Kidney (tissue), 14 donors: ENCODE measurements around the gene SNTG2. TPM values are rescaled to one million over a fixed set of nuclear protein-coding genes. Genes with fewer than 3 reads are reported as not detected.

Experiments used
- DNase-seq, 5 donors: peaks; one replicate each; pipeline ENCODE4 v3.0.0-alpha.2; 2013 to 2020
- FAIRE-seq: peaks from 2 replicates; lab custom pipeline; 2012; peaks lifted over from hg19 to GRCh38; lab: Jason Lieb, UNC
- H3K27ac ChIP-seq, 2 donors: one replicate each; pipeline ENCODE4 v1.7.0; 2013; ENCODE audit warnings: low read depth in 2 of 2, low read length in 2 of 2, inconsistent platforms in 1 of 2
- H3K27me3 ChIP-seq: one replicate; pipeline ENCODE4 v1.7.1; 2013; ENCODE audit warnings: low read length, inconsistent platforms; ENCODE audit not compliant: control insufficient read depth, insufficient read depth
- H3K36me3 ChIP-seq, 3 donors: one replicate each; pipeline versions ENCODE4 v1.7.0 to v1.7.1; 2013; ENCODE audit warnings: low read length in 3 of 3, control low read depth in 1 of 3, inconsistent platforms in 1 of 3; ENCODE audit not compliant: insufficient read depth in 3 of 3, control insufficient read depth in 2 of 3
- H3K4me1 ChIP-seq, 3 donors: one replicate each; pipeline versions ENCODE4 v1.7.0 to v1.7.1; 2013; ENCODE audit warnings: low read length in 3 of 3, inconsistent platforms in 1 of 3, low read depth in 1 of 3; ENCODE audit not compliant: control insufficient read depth in 2 of 3, insufficient read depth in 2 of 3
- H3K4me3 ChIP-seq, 3 donors: one replicate each; pipeline versions ENCODE4 v1.7.0 to v1.8.1; 2013; ENCODE audit warnings: low read length in 3 of 3, control low read depth in 1 of 3, inconsistent platforms in 1 of 3
- H3K9ac ChIP-seq, 3 donors: one replicate each; pipeline versions ENCODE4 v1.7.0 to v1.7.1; 2013; ENCODE audit warnings: low read length in 3 of 3, control low read depth in 1 of 3, inconsistent platforms in 1 of 3
- H3K9me3 ChIP-seq, 3 donors: one replicate each; pipeline versions ENCODE4 v1.7.0 to v1.7.1; 2013; ENCODE audit warnings: low read length in 3 of 3, control low read depth in 1 of 3, inconsistent platforms in 1 of 3; ENCODE audit not compliant: control insufficient read depth in 2 of 3, insufficient read depth in 1 of 3
- intact Hi-C: fragments of 100-400 bp; cut with DNase I; formaldehyde crosslinking; loops from one replicate; pipeline ENCODE4 v1.11.1; 2022
- polyA plus RNA-seq: library from polyadenylated mRNA; stranded (reverse); fragments of 350-450 nt; fragmentation: Illumina TruSeq; extraction: RNeasy Lipid Tissue Mini Kit (QIAGEN cat#74804); gene quantifications from one replicate; pipeline ENCODE4 v1.2.3, GENCODE V29; 2014; ENCODE audit warnings: low read depth, low replicate concordance; ENCODE audit not compliant: insufficient read depth
- total RNA-seq: library from RNA; stranded (reverse); fragmentation: NEBNext Ultra II Directional; extraction: Animal tissue kit (Norgen Biotek cat#: 25700); gene quantifications from one replicate; pipeline ENCODE4 v1.2.1, GENCODE V29; 2021
- TF ChIP-seq, protein P1 (sequence below): IDR thresholded peaks from 3 replicates; pipeline ENCODE4 v1.5.1; 2012; ENCODE audit warnings: mild to moderate bottlenecking, moderate library complexity, borderline replicate concordance; ENCODE audit not compliant: insufficient read depth; ENCODE audit errors: extremely low read depth
- donor health status: control.
- donor health status: control.
- donor health status: control.
- donor health status: control.
- donor health status: control.
- donor health status: DM: yes; HTN: yes; CAD: no.
- donor health status: Normal renal cell carcinoma (clear cell type).

The SNTG2 gene
- total and polyA plus RNA-seq, 2 donors from 2014 or later, result 2.2 TPM; not detected in 1

DNA sequence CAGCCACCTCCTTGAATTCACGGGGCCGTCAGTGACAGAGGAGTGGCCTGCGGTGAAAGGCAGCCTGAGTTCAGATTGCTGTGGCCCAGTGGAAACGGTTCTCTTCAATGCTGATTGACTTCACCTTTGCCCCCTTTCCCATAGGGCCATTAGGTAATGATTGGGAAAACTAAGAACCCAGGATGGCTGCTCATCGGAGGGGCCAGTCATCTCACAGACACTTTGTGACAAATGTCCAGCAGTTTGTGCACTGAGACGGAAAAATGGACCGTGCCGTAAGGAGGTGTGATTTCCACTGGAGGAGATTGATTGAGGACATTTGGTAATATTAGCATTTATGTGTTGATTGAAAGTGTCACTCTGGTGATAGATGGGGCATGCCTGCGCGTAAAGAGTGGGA lies 402.9 kb downstream of the SNTG2 start:
- no peak overlapping the region for H3K9ac ChIP-seq
- intact Hi-C loops, result no loop called here

DNA sequence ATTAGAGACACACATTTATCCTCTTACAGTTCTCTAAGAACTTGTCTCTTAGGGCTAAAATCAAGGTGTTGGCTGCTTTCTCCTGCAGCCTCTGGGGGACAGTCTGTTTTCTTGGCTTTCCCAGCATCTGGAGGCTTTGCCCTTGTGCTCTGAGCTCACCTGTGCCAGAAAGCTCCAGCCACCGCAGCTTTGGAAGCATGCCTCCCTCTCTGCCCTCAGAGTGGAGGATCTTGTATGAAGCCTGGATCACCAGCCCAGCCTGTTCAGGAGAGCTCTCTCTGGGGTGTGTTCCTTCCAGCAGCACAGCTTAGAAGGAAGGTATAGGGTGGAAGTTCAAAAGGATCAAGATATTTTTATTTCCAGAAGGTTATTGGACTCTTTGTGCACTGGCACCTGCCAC lies 409.5 kb downstream of the SNTG2 start:
- H3K4me1 ChIP-seq, result no peaks in the 10 kb centered on the region
- no peaks in the 10 kb centered on the region for H3K27me3 ChIP-seq
- no peak overlapping the region for H3K27ac ChIP-seq
- H3K4me3 ChIP-seq, result no peak overlapping the region
- H3K9ac ChIP-seq, result no peak overlapping the region
- intact Hi-C loops, result no loop called here
- DNase-seq, result no peak
- H3K9me3 ChIP-seq, result no peaks in the 10 kb centered on the region
- TF ChIP-seq, protein P1, sequence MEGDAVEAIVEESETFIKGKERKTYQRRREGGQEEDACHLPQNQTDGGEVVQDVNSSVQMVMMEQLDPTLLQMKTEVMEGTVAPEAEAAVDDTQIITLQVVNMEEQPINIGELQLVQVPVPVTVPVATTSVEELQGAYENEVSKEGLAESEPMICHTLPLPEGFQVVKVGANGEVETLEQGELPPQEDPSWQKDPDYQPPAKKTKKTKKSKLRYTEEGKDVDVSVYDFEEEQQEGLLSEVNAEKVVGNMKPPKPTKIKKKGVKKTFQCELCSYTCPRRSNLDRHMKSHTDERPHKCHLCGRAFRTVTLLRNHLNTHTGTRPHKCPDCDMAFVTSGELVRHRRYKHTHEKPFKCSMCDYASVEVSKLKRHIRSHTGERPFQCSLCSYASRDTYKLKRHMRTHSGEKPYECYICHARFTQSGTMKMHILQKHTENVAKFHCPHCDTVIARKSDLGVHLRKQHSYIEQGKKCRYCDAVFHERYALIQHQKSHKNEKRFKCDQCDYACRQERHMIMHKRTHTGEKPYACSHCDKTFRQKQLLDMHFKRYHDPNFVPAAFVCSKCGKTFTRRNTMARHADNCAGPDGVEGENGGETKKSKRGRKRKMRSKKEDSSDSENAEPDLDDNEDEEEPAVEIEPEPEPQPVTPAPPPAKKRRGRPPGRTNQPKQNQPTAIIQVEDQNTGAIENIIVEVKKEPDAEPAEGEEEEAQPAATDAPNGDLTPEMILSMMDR, result no peak
- FAIRE-seq, result no peak
- H3K36me3 ChIP-seq, result no peaks in the 10 kb centered on the region

More for the DNA sequence above, 402.9 kb downstream of the SNTG2 start:
- no peak for FAIRE-seq
- Histone ChIP-seq H3K36me3 (no peaks in the 10 kb centered on the region), H3K27me3 (no peaks in the 10 kb centered on the region), H3K4me1 (no peaks in the 10 kb centered on the region), H3K4me3 (no peak overlapping the region), H3K9me3 (peaks cover 0 to 15% (median 1%) of the 10 kb centered on the region in 3 donors), H3K27ac (no peak overlapping the region)
- DNase-seq, result no peak
- TF ChIP-seq, protein P1, result no peak

DNA sequence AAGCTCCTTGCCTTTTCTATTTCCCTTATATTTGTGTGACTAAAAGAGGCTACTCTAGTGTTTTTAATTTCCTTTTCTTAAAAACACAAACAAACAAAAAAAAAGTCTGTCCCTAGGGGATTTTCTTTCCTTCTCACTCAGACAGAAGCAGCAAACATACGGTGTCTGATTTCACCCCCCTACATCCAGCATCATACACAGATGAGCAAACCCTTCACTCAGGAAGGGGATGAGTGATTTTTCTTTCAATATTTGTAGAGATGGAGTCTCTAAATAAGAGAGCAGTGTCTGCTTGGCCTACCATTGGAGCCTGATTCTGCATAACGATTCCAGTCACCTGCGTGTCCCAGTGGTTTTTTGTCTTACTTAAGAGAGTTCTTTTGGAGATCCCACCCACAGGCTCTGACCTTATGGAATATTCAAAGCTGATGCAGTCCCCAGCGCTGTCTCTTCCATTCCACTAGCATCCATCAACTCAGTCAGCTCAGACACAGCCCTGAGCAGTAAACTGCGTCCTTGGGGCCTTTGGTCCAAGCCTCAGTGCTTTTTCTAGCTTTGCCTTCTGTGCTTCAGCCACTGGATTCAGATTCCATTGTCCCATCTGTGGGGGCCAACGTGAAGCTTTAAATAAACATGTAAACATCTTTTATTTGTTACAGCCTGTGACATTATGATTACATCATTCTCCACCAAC lies 410.1 kb downstream of the SNTG2 start:
- Histone ChIP-seq H3K4me1 (no peaks in the 10 kb centered on the region), H3K9me3 (no peaks in the 10 kb centered on the region), H3K4me3 (no peak overlapping the region), H3K27ac (no peak overlapping the region), H3K27me3 (no peaks in the 10 kb centered on the region), H3K36me3 (no peaks in the 10 kb centered on the region), H3K9ac (no peak overlapping the region)
- TF ChIP-seq, protein P1, result no peak
- DNase-seq (no peak), FAIRE-seq (no peak)
- intact Hi-C loops, result no loop called here
